Measurements from ENCODE around the gene BRIX1. TPM values are rescaled to one million over a fixed set of nuclear protein-coding genes. Genes with fewer than 3 reads are reported as not detected.

Gene BRIX1
- total RNA-seq, 6 experiments from 2014 or later: 4.9 to 9.4 (median 8.1) TPM

GRCh38 chr5:34895641-34896419, 19.7 kb upstream of the BRIX1 start:
- no peaks in the 10 kb centered on the region for H3K4me1 ChIP-seq
- no peak for DNase-seq
- WGBS (ENCODE audit: insufficient coverage, low coverage, low lambda C conversion rate, missing lambda C conversion rate): 83% methylated on average over 1 of the region's 2 CpGs
- H3K27ac ChIP-seq: no peak overlapping the region
- ATAC-seq: no peak
- TF ChIP-seq, protein P1, sequence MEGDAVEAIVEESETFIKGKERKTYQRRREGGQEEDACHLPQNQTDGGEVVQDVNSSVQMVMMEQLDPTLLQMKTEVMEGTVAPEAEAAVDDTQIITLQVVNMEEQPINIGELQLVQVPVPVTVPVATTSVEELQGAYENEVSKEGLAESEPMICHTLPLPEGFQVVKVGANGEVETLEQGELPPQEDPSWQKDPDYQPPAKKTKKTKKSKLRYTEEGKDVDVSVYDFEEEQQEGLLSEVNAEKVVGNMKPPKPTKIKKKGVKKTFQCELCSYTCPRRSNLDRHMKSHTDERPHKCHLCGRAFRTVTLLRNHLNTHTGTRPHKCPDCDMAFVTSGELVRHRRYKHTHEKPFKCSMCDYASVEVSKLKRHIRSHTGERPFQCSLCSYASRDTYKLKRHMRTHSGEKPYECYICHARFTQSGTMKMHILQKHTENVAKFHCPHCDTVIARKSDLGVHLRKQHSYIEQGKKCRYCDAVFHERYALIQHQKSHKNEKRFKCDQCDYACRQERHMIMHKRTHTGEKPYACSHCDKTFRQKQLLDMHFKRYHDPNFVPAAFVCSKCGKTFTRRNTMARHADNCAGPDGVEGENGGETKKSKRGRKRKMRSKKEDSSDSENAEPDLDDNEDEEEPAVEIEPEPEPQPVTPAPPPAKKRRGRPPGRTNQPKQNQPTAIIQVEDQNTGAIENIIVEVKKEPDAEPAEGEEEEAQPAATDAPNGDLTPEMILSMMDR (IDR thresholded peaks at IDR 0.05): no peak
- TF ChIP-seq POLR2A (IDR thresholded peaks at IDR 0.05): no peak
- H3K4me3 ChIP-seq: no peak overlapping the region
- H3K36me3 ChIP-seq: no peaks in the 10 kb centered on the region
- no peaks in the 10 kb centered on the region for H3K27me3 ChIP-seq
- intact Hi-C loops (cut with DNase I): loop anchor here in 1 of 2 donors (5.0 kb wide), 1 partner anchor 419 kb away; no protein-coding TSS in a partner anchor
- H3K9me3 ChIP-seq: no peaks in the 10 kb centered on the region

DNA sequence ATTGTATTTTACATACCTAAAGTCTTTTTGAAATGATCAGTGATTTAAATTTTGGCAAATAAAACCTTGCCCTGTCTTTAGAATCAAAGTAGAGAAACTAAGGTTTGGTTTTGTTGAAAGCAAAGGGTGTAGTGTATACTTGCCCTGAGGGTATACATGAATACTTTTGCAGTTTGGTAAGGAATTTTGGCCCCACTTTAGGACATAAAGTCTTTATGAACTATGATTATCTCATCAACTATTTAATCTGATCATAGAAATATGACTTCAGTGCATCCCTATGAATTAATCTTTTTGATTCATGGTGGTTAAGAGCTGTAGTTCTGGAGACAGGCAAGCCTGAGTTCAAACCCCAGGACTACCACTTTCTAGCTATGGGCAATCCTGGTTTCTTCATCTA, 17.9 kb upstream of the BRIX1 start:
- Histone ChIP-seq H3K9me3 (no peaks in the 10 kb centered on the region), H3K27ac (no peak overlapping the region), H3K27me3 (no peaks in the 10 kb centered on the region), H3K36me3 (no peaks in the 10 kb centered on the region), H3K4me3 (no peak overlapping the region), H3K4me1 (no peaks in the 10 kb centered on the region)
- intact Hi-C loops (cut with DNase I): loop anchor here in 1 of 2 donors (5.0 kb wide), 1 partner anchor 420 kb away; no protein-coding TSS in a partner anchor
- TF ChIP-seq POLR2A (IDR thresholded peaks at IDR 0.05): no peak
- ATAC-seq: no peak
- DNase-seq: no peak

- no peak overlapping the region for H3K27ac ChIP-seq
Observed at GRCh38 chr5:34898258-34898895, 17.1 kb upstream of the BRIX1 start.

DNA sequence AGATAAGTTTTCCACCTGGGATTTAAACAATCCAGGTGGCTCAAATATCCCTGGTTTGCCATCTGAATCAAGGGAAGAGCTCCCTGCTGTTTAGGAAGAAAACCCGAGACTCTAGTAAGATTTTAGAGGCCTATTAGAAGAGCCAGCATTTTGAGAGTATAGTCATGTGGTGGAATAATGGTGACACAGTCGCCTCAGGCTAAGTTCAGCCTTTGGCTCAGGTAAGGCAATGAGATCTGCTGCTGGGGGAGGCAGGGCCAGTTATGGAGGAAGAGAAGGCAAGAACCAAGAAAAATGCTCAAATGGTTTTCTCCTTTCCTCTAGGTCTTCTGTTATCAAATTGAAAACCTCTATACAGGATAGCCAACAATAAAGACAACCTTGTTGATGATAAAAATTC, 16.4 kb upstream of the BRIX1 start:
- no peak overlapping the region for H3K4me3 ChIP-seq
- 85% methylated on average over 2 of the region's 2 CpGs for WGBS (ENCODE audit: insufficient coverage, low coverage, low lambda C conversion rate, missing lambda C conversion rate)
- no peak for ATAC-seq
- no peaks in the 10 kb centered on the region for H3K27me3 ChIP-seq
- DNase-seq: no peak
- H3K9me3 ChIP-seq: no peaks in the 10 kb centered on the region
- no peak overlapping the region for H3K27ac ChIP-seq
- intact Hi-C loops (cut with DNase I): loop anchor here in 1 of 2 donors (5.0 kb wide), 1 partner anchor 422 kb away; no protein-coding TSS in a partner anchor
- H3K36me3 ChIP-seq: no peaks in the 10 kb centered on the region
- TF ChIP-seq POLR2A (IDR thresholded peaks at IDR 0.05): no peak
- TF ChIP-seq, protein P1 (IDR thresholded peaks at IDR 0.05): no peak
- no peaks in the 10 kb centered on the region for H3K4me1 ChIP-seq

More at GRCh38 chr5:34898258-34898895, 17.1 kb upstream of the BRIX1 start:
- Histone ChIP-seq H3K4me1 (no peaks in the 10 kb centered on the region), H3K27me3 (no peaks in the 10 kb centered on the region), H3K36me3 (no peaks in the 10 kb centered on the region), H3K9me3 (no peaks in the 10 kb centered on the region), H3K4me3 (no peak overlapping the region)
- intact Hi-C loops (cut with DNase I): loop anchor here in 1 of 2 donors (5.0 kb wide), 1 partner anchor 421 kb away; no protein-coding TSS in a partner anchor
- DNase-seq (peak; percentile 46 to 61 (median 54)), ATAC-seq (peak; percentile 91 to 95 (median 94))
- TF ChIP-seq, protein P1 (IDR thresholded peaks at IDR 0.05): peak; percentile 75 to 94 (median 88)
- no peak for TF ChIP-seq POLR2A (IDR thresholded peaks at IDR 0.05)
- 0% methylated on average over 3 of the region's 3 CpGs for WGBS (ENCODE audit: insufficient coverage, low coverage, low lambda C conversion rate, missing lambda C conversion rate)

GRCh38 chr5:34900652-34901051, 14.9 kb upstream of the BRIX1 start:
- ATAC-seq (no peak), DNase-seq (no peak)
- TF ChIP-seq, protein P1 (IDR thresholded peaks at IDR 0.05): no peak
- TF ChIP-seq POLR2A (IDR thresholded peaks at IDR 0.05): no peak
- H3K4me1 ChIP-seq: no peaks in the 10 kb centered on the region
- no peaks in the 10 kb centered on the region for H3K36me3 ChIP-seq
- intact Hi-C loops (cut with DNase I): loop anchor here in 1 of 2 donors (5.0 kb wide), 1 partner anchor 423 kb away; no protein-coding TSS in a partner anchor
- H3K27ac ChIP-seq: no peak overlapping the region
- no peaks in the 10 kb centered on the region for H3K27me3 ChIP-seq
- WGBS (ENCODE audit: insufficient coverage, low coverage, low lambda C conversion rate, missing lambda C conversion rate): 93% methylated on average over 6 of the region's 6 CpGs
- no peaks in the 10 kb centered on the region for H3K9me3 ChIP-seq
- H3K4me3 ChIP-seq: no peak overlapping the region
